ENCODE data around the gene GNPDA1.
"Not testable (repeated sequence)": the region's sequence is repeated elsewhere in the genome, so short reads cannot be mapped to it uniquely, and the experiment has no call there.

Gene GNPDA1

DNA sequence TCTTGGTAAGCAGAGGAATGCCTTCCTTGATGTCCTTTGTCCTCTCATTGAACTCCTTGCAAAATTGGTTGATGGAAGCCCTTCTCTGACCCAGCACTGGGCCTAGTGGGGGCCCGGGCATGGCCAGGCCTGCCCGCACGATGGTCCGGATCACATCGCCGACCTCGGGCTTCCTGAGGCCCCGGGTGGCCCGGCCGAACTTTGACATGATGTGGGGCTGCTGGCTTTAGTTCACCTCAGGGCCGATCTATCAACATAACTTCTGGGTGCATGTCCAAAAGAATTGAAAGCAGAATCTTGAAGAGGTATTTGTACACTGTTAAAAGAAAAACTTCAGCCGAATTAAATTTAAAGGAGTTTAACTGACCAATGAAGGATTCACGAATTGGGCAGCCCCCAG is 24.1 kb upstream of the GNPDA1 start:
- DNase-seq (ENCODE audit: low read depth, low spot score), result no peak
- TF ChIP-seq, protein P1, sequence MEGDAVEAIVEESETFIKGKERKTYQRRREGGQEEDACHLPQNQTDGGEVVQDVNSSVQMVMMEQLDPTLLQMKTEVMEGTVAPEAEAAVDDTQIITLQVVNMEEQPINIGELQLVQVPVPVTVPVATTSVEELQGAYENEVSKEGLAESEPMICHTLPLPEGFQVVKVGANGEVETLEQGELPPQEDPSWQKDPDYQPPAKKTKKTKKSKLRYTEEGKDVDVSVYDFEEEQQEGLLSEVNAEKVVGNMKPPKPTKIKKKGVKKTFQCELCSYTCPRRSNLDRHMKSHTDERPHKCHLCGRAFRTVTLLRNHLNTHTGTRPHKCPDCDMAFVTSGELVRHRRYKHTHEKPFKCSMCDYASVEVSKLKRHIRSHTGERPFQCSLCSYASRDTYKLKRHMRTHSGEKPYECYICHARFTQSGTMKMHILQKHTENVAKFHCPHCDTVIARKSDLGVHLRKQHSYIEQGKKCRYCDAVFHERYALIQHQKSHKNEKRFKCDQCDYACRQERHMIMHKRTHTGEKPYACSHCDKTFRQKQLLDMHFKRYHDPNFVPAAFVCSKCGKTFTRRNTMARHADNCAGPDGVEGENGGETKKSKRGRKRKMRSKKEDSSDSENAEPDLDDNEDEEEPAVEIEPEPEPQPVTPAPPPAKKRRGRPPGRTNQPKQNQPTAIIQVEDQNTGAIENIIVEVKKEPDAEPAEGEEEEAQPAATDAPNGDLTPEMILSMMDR (IDR thresholded peaks at IDR 0.05; ENCODE audit: low read depth, low read length), result no peak
- H3K4me3 ChIP-seq (ENCODE audit: low read depth, low read length), result no peak overlapping the region
- in situ Hi-C loops (cut with HindIII; ENCODE audit: low sequenced_read_pairs), result no loop called here

DNA sequence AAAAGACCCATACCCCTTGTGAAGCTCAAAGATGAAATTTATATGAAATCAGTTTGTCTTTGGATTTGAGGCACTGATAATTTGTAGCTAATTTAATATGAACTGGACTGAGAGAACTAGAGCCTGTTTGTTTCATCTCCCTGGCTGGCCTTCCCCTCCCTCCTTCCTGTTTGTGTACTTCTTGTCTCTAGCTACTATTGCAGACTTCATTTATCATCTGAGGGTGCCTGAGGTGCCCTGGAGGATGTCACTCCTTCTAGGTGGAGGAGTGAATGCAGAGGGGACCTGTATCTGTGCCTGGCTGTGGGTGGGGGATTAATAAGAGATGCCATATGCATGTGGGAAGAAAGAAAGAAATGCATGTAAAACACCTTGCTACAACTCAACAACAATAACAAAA is 22.2 kb upstream of the GNPDA1 start:
- no peak overlapping the region for H3K4me3 ChIP-seq (ENCODE audit: low read depth, low read length)
- TF ChIP-seq, protein P1 (IDR thresholded peaks at IDR 0.05; ENCODE audit: low read depth, low read length), result no peak
- no peak for DNase-seq (ENCODE audit: low read depth, low spot score)
- in situ Hi-C loops (cut with HindIII; ENCODE audit: low sequenced_read_pairs), result no loop called here

DNA sequence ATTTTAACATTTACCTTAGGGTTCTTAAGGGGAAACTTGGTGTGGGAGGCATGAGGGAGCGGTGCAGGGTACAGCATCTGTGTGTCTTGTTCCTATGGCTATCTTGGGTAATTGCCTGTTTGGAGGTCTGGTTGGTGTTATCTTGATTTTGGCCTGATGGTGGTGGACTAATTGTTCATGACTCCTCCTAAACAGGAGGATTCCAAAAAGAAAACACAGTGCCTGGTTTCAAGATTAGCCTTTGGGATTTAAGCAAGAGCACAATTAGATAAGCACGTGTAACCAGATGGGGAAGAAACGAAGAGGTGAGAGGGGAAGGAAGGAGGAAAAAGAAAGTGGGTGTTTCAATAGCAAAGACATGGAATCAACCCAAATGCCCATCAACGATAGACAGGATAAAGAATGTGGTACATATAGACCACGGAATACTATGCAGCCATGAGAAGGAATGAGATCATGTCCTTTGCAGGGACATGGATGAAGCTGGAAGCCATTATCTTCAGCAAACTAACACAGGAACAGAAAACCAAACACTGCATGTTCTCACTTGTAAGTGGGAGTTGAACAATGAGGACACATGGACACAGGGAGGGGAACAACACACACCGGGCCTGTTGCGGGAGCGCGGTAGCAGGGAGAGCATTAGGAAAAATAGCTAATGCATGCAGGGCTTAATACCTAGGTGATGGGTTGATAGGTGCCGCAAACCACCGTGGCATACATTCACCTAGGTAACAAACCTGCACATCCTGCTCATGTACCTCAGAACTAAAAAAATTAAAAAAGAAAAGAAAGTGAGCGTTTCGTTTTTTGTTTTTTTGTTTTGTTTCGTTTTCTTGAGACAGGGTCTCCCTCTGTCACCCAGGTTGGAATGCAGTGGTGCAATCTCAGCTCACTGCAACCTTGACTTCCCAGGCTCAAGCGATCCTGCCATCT is 21.1 kb upstream of the GNPDA1 start:
- in situ Hi-C loops (cut with HindIII; ENCODE audit: low sequenced_read_pairs); H3K4me3 ChIP-seq (ENCODE audit: low read depth, low read length); DNase-seq (ENCODE audit: low read depth, low spot score): not testable (repeated sequence)

DNA sequence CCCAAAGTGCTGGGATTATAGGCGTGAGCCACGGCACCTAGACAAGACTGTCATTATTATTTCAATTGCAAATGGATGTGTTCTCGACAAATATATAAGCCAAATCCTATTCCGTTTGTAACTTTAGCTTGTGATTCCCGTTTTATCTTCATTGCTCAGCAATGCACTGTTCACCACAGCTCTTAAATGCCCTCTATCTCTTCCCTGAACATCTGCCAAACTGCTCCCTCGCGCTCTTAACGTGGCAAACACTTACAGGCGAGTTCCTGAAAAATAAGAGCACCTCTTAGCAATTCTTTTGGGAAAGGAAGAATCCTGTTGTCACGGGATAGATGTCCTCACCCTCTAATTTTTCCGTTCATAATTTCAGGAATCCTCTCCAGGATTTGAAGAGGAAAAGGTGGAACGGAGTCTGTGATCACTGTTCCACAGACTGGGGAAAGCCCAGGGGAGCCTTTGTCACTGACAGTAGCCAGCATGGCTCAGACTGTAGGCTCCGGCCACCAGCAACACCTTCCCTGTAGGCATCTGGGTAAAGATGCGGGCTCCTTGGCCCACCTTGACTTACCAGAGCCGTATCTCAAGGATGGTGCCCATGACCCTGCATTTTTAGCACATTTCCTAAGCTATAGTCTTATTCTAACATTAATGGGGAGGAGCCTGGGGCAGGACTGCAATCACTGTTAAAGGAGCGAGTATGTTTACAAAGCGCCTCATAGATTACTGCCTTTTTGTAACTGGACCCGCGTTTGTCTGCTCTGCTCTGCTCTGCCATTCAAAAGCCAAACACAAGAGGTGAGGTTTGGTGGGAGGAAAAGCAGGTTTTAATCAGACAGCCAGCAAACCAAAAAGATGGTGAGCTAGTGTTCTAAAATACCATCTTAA is 20.2 kb upstream of the GNPDA1 start:
- in situ Hi-C loops (cut with HindIII; ENCODE audit: low sequenced_read_pairs), result no loop called here
- H3K4me3 ChIP-seq (ENCODE audit: low read depth, low read length), result no peak overlapping the region
- DNase-seq (ENCODE audit: low read depth, low spot score), result no peak
- TF ChIP-seq, protein P1 (IDR thresholded peaks at IDR 0.05; ENCODE audit: low read depth, low read length), result no peak

DNA sequence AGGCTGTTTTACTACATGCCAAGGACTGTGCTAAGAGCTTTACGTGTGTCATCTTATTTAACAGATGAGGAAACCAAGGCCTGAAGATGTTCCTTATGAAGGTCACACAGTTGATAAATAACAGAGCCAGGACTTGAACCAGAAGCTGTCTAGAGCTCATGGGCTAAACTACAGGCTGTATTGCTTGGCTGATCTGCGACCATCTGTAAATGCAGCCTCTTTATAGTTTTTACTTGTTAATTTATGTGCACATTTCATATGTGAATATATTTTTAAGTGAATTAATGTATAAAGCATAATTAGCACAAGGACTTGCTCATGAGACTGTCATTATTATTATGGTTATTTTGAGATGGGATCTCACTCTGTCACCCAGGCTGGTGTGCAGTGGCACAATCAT is 19.3 kb upstream of the GNPDA1 start:
- TF ChIP-seq, protein P1 (IDR thresholded peaks at IDR 0.05; ENCODE audit: low read depth, low read length), result no peak
- in situ Hi-C loops (cut with HindIII; ENCODE audit: low sequenced_read_pairs), result no loop called here
- no peak overlapping the region for H3K4me3 ChIP-seq (ENCODE audit: low read depth, low read length)
- DNase-seq (ENCODE audit: low read depth, low spot score), result no peak

DNA sequence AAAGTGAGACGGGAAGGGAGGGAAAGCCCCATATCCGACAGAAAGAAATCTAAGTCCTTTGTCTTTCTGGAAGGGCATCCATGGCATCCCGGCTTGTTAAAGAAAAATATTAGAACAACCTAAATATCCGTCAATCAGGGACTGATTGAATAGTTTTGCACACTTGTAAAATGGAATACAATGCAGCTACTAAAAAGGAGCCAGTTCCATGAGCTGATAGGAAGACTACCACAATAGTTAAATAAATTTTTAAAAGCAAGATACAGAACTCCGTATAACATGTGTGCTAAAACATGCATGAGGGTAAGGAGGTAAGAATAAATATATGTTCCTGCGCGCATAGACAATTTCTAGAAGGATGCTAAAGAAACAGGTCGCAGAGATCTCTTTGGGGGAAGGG is 12.8 kb upstream of the GNPDA1 start:
- DNase-seq (ENCODE audit: low read depth, low spot score), result no peak

More for the DNA sequence above, 12.8 kb upstream of the GNPDA1 start:
- TF ChIP-seq, protein P1 (IDR thresholded peaks at IDR 0.05; ENCODE audit: low read depth, low read length), result no peak
- H3K4me3 ChIP-seq (ENCODE audit: low read depth, low read length), result no peak overlapping the region
- in situ Hi-C loops (cut with HindIII; ENCODE audit: low sequenced_read_pairs), result no loop called here

Measured in astrocyte of the spinal cord (primary cell).